Esophagus muscularis mucosa (tissue), 4 donors: ENCODE data around the gene TSBP1.

Experiments
- CTCF ChIP-seq, 3 experiments: fragments of 200-600 bp in 2 of 3; fragments of 450-650 bp in 1 of 3; sonication (generic) in 2 of 3; IDR thresholded peaks; one replicate each; pipeline ENCODE4 v1.5.1; 2017 to 2019; ENCODE audit warnings: antibody characterized with exemption in 3 of 3, mild to moderate bottlenecking in 2 of 3, moderate library complexity in 1 of 3
- EP300 ChIP-seq: sonication (generic); formaldehyde crosslinking; IDR thresholded peaks from one replicate; pipeline ENCODE4 v1.6.1; 2017; ENCODE audit warnings: antibody characterized with exemption
- POLR2A ChIP-seq: fragments of 450-650 bp; IDR thresholded peaks from one replicate; pipeline ENCODE4 v1.6.1; 2017; ENCODE audit warnings: antibody characterized with exemption, moderate library complexity, mild to moderate bottlenecking, low read depth
- POLR2AphosphoS5 ChIP-seq, 2 donors: sonication (generic); formaldehyde crosslinking; IDR thresholded peaks; one replicate each; pipeline ENCODE4 v1.6.1; 2017; ENCODE audit warnings: antibody characterized with exemption in 2 of 2

GRCh38 chr6:32387589-32388340, 16.1 kb upstream of the TSBP1 start:
- no peak for TF ChIP-seq CTCF (IDR thresholded peaks at IDR 0.05)
- no peak for TF ChIP-seq POLR2A
- TF ChIP-seq EP300, result no peak
- no peak for TF ChIP-seq POLR2AphosphoS5 (IDR thresholded peaks at IDR 0.05)
